ENCODE results near the gene ETS2.

The ETS2 gene

DNA sequence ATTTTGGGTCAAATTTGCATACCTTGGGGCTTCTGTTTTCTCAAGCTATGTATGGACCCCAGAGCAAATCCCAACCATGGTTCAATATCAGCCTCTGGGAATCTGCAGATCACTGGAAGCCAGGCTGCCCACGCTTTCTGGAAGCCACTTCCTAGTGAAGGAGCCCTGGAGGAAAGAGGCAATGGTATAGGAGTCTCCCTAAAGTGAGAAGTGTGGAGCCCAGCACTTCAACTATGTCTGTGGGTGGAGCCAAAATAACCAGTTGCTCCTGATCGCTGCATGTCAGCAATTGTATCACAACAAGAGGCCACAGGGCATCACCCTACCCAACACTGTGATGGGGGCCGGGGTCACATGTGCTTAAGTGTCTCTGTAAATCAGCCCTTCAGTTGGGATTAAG is 26.9 kb downstream of the ETS2 start:
- H3K4me3 ChIP-seq (ENCODE audit: low read length) = no peak overlapping the region
- WGBS = 95% methylated on average over 3 of the region's 3 CpGs
- H3K9ac ChIP-seq (ENCODE audit: low read depth, low read length) = no peak overlapping the region
- H3K36me3 ChIP-seq (ENCODE audit: insufficient read depth, low read length) = no peaks in the 10 kb centered on the region
- H3K27ac ChIP-seq (ENCODE audit: low read depth, low read length) = no peak overlapping the region
- no peaks in the 10 kb centered on the region for H3K4me1 ChIP-seq (ENCODE audit: insufficient read depth, low read length)
- H3K9me3 ChIP-seq (ENCODE audit: insufficient read depth, low read depth, low read length) = no peaks in the 10 kb centered on the region
- H3K27me3 ChIP-seq (ENCODE audit: insufficient read depth, low read length) = no peaks in the 10 kb centered on the region

DNA sequence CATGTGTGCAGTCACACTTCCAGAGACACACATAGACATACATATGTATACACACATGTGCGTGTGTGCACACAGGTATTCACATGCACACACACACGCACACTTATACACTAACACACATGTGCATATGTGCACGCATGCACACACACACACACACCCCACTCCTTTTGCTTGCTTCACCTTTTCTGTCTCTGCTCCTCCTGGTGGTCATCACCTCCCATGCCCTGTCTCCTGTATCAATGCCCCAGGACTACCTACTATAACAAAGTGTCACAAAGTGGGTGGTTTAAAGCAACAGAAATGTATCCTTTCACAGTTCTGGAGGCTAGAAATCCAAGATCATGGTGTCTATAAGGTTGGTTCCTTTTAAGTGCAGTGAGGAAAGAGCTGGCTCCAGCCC is 27.4 kb downstream of the ETS2 start:
- Histone ChIP-seq H3K27ac (ENCODE audit: low read depth, low read length) (no peak overlapping the region), H3K9ac (ENCODE audit: low read depth, low read length) (no peak overlapping the region), H3K4me1 (ENCODE audit: insufficient read depth, low read length) (no peaks in the 10 kb centered on the region), H3K9me3 (ENCODE audit: insufficient read depth, low read depth, low read length) (no peaks in the 10 kb centered on the region), H3K36me3 (ENCODE audit: insufficient read depth, low read length) (no peaks in the 10 kb centered on the region), H3K27me3 (ENCODE audit: insufficient read depth, low read length) (no peaks in the 10 kb centered on the region), H3K4me3 (ENCODE audit: low read length) (no peak overlapping the region)
- WGBS = 65% methylated on average over 3 of the region's 3 CpGs

DNA sequence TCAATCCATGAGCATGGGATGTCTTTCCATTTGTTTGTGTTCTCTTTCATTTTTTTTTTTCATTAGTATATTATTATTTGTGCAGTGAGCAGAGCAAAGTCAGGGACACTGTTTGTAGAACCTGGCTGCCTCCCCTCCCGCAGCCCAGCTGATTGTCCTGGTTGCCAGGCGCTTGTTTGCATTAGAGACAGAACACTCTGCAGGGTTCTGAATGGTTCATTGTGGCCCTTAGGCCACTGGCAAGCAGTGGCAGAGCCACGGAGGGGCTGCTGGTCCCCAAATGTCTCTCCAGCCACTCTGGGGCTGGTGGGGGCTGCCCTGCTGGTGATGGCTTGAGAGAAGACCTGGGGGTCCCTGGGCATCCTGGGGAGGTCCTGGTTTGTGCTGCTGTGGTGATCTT is 29.0 kb downstream of the ETS2 start:
- H3K9me3 ChIP-seq (ENCODE audit: insufficient read depth, low read depth, low read length) = no peaks in the 10 kb centered on the region
- WGBS = 86% methylated on average over 3 of the region's 3 CpGs
- no peak overlapping the region for H3K4me3 ChIP-seq (ENCODE audit: low read length)
- no peak overlapping the region for H3K27ac ChIP-seq (ENCODE audit: low read depth, low read length)
- H3K36me3 ChIP-seq (ENCODE audit: insufficient read depth, low read length) = no peaks in the 10 kb centered on the region
- no peaks in the 10 kb centered on the region for H3K27me3 ChIP-seq (ENCODE audit: insufficient read depth, low read length)
- no peak overlapping the region for H3K9ac ChIP-seq (ENCODE audit: low read depth, low read length)
- H3K4me1 ChIP-seq (ENCODE audit: insufficient read depth, low read length) = no peaks in the 10 kb centered on the region

DNA sequence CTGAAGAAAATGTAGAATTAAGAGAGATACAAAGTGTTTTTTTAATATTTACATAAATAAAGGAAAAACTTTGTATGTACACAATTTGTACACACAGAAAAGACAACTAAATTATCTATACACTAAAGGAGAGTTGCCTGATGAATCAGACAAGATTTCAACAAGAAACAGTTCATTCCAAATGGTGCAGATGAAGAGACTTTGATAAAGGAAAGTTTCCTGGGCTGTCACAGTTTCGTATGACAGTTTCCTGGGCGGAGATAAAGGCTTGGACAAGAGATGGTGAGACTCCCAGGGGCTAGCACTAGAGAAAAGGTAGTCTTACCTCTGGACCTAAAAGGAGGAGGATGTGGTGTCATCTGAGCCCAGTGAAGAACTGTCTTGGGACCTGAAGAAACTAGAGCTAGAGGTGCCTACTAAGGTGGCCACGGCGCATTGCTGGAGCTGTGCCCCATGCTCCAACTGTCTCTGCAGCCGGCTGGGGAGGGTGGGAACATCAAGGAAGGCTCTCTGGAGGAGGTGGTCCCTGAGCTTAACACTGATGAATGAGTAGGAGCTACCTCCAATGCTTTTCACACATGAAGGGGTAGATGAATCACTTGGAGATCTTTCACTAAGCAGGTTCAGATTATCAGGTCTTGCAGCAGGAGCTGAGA is 32.2 kb downstream of the ETS2 start:
- Histone ChIP-seq H3K9ac (ENCODE audit: low read depth, low read length) (no peak overlapping the region), H3K9me3 (ENCODE audit: insufficient read depth, low read depth, low read length) (no peaks in the 10 kb centered on the region), H3K4me1 (ENCODE audit: insufficient read depth, low read length) (no peaks in the 10 kb centered on the region), H3K36me3 (ENCODE audit: insufficient read depth, low read length) (no peaks in the 10 kb centered on the region), H3K4me3 (ENCODE audit: low read length) (no peak overlapping the region), H3K27me3 (ENCODE audit: insufficient read depth, low read length) (no peaks in the 10 kb centered on the region), H3K27ac (ENCODE audit: low read depth, low read length) (no peak overlapping the region)
- 74% methylated on average over 5 of the region's 5 CpGs for whole genome bisulfite sequencing

DNA sequence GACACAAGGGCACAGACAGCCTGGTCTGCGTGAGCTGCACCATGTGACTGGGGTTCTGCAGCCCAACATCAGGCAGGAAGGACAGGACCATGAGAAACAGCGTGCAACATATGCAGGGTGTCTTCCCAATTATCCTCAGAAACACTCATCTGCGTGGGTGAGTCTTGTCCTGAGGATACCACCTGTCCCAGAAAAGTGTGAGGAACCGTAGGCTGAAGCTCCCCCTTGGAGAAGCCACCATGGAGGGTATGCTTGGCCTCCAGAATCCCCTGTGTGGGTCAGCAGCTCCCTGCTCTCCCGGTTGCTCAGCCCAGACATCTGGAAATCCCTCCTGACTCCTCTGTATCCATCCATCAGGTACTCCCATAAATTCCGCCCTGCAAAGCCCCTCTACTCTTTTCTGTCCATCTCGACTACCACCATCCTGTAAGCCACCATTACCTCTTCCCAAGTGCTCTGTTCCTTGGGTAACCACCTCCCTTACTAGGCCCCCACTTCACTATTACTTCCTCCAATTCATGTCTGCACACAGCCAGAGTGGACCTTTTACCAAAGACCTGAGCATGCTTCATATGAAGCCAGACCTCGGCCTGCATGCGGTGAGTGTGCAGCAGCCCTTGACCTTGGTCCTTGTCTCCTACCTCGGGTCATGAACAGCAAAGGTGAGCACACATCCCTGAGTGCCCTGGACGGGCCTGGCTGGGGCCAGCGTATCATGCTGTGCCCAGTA is 33.0 kb downstream of the ETS2 start:
- no peaks in the 10 kb centered on the region for H3K9me3 ChIP-seq (ENCODE audit: insufficient read depth, low read depth, low read length)
- H3K36me3 ChIP-seq (ENCODE audit: insufficient read depth, low read length) = no peaks in the 10 kb centered on the region
- H3K4me3 ChIP-seq (ENCODE audit: low read length) = no peak overlapping the region
- H3K27me3 ChIP-seq (ENCODE audit: insufficient read depth, low read length) = no peaks in the 10 kb centered on the region
- H3K9ac ChIP-seq (ENCODE audit: low read depth, low read length) = no peak overlapping the region
- WGBS = 94% methylated on average over 12 of the region's 12 CpGs
- H3K4me1 ChIP-seq (ENCODE audit: insufficient read depth, low read length) = no peaks in the 10 kb centered on the region
- no peak overlapping the region for H3K27ac ChIP-seq (ENCODE audit: low read depth, low read length)

DNA sequence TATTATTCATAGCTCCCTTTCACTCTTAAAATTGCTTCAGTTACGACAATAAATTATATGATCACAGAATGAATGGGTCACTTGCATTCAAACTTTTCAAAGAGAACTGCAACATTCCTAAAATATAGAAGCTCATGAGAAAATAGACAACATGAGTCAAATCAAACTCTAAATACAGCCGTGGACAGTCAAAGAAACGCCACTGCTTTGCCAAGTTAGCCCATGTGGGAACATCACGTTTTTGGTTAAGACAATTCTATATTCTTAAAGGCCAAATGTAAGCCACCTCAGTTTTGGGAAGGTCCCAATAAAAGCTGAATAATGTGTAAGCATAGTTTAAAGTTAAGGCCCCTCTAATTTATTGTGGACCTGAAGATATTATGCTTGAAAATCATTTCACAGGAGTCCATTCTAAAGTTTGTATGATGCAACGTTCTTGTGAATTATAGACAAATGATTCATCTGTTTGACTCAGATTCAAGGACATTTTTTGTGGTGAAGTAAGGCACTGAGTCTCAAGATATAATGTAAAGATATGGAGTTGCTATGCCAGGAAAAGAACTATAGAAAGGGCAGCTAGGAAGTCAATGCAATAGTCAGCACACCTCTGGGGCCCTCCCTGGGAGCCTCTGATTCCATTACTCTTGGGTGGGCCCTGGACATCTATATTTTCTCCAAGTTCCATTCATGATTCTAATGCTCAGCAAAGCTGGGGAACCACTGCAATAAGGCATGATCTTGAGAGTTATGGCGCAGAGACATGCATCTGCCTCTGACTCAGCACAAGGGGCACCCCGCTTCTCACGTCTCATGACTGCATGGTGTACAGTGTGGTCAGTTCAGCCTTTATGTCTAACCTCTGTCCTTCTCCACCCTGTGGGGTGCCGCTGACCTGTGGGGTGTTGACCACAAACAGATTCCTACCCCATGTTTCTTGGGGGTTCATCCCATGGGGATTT is 33.9 kb downstream of the ETS2 start:
- Histone ChIP-seq H3K27me3 (ENCODE audit: insufficient read depth, low read length) (no peaks in the 10 kb centered on the region), H3K9ac (ENCODE audit: low read depth, low read length) (no peak overlapping the region), H3K27ac (ENCODE audit: low read depth, low read length) (no peak overlapping the region), H3K9me3 (ENCODE audit: insufficient read depth, low read depth, low read length) (no peaks in the 10 kb centered on the region), H3K36me3 (ENCODE audit: insufficient read depth, low read length) (no peaks in the 10 kb centered on the region), H3K4me1 (ENCODE audit: insufficient read depth, low read length) (no peaks in the 10 kb centered on the region), H3K4me3 (ENCODE audit: low read length) (no peak overlapping the region)
- 95% methylated on average over 9 of the region's 9 CpGs for WGBS

DNA sequence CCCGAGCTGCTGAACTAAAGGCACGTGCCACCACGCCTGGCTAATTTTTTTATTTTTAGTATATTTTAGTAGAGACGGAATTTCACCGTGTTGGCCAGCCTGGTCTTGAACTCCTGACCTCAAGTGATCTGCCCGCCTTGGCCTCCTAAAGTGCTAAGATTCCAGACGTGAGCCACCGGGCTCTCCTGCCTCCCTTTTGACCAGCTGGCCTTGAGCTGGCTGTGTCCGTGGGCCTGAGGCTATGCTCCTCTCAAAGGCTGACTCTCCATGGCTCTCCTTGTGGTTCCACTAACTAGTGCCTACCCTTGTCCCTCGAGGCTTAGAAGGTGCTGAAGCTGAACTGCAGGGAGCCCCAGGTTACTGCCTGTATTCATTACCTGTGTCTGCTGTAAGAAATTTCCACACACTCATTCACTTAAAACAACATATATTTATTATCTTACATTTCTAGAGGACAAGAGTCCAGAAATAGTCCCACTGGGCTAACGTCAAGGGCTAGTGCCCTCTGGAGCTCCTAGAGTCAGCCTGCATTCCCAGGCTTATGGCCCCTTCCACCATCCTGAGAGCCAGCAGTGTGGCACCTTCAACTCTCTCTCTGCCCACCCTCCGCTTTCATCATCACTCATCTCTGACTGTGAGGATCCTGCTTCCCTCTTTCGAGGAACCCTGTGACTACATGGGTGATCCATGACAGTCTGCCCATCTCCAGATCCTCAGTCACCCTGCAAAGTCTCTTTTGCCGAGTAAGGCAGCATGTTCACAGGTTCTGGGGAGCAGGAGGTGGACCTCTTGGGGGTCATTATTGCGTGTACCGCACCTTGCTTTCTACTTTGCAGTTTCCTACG is 34.9 kb downstream of the ETS2 start:
- no peak overlapping the region for H3K27ac ChIP-seq (ENCODE audit: low read depth, low read length)
- H3K9ac ChIP-seq (ENCODE audit: low read depth, low read length) = no peak overlapping the region
- H3K4me3 ChIP-seq (ENCODE audit: low read length) = no peak overlapping the region
- 96% methylated on average over 17 of the region's 17 CpGs for WGBS
- no peaks in the 10 kb centered on the region for H3K36me3 ChIP-seq (ENCODE audit: insufficient read depth, low read length)
- H3K27me3 ChIP-seq (ENCODE audit: insufficient read depth, low read length) = no peaks in the 10 kb centered on the region
- no peaks in the 10 kb centered on the region for H3K4me1 ChIP-seq (ENCODE audit: insufficient read depth, low read length)
- H3K9me3 ChIP-seq (ENCODE audit: insufficient read depth, low read depth, low read length) = no peaks in the 10 kb centered on the region

DNA sequence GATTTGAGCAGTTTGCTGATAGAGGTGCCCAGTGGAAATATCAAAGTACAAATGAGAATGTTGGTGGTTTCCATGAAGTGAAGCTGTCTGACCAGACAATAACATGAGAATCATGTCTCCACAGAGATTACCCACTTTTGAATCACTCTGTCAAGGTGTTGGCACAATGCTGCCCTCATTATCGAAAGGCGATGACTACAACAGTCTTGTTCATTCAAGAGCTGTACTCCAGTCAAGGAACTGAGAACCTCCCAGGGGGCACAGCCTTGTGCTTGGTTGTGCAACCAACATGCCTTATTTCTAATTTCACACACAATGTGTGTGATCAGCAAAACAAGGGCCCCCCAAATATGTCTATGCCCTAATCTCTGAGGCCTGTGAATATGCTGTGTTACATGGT is 35.7 kb downstream of the ETS2 start:
- Histone ChIP-seq H3K4me3 (ENCODE audit: low read length) (no peak overlapping the region), H3K9ac (ENCODE audit: low read depth, low read length) (no peak overlapping the region), H3K27ac (ENCODE audit: low read depth, low read length) (no peak overlapping the region), H3K36me3 (ENCODE audit: insufficient read depth, low read length) (no peaks in the 10 kb centered on the region), H3K4me1 (ENCODE audit: insufficient read depth, low read length) (no peaks in the 10 kb centered on the region), H3K9me3 (ENCODE audit: insufficient read depth, low read depth, low read length) (no peaks in the 10 kb centered on the region), H3K27me3 (ENCODE audit: insufficient read depth, low read length) (no peaks in the 10 kb centered on the region)
- 96% methylated on average over 2 of the region's 2 CpGs for WGBS

DNA sequence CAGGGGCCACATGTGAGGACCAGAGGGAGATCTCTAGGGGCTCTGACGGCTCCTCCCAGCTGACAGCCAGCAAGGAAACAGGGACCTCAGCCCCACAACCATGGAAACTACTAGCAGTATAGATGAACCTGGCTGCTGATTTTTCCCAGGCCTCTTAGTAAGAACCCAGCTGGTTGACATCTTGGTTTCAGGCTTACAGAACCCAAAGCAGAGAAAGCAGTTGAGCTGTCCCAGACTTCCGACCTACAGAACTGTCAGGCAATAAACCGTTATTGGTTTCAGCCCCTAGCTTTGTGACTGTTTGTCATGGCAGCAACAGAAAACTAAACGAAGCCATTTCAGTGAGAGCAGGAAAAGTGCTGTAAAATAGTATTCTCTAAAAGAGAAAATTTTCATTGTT is 36.4 kb downstream of the ETS2 start:
- Histone ChIP-seq H3K27me3 (ENCODE audit: insufficient read depth, low read length) (no peaks in the 10 kb centered on the region), H3K27ac (ENCODE audit: low read depth, low read length) (no peak overlapping the region), H3K4me1 (ENCODE audit: insufficient read depth, low read length) (0 out of 2 replicates have a peak, but pooled peaks cover 2% of the 10 kb centered on the region), H3K9ac (ENCODE audit: low read depth, low read length) (no peak overlapping the region), H3K4me3 (ENCODE audit: low read length) (no peak overlapping the region), H3K9me3 (ENCODE audit: insufficient read depth, low read depth, low read length) (no peaks in the 10 kb centered on the region), H3K36me3 (ENCODE audit: insufficient read depth, low read length) (no peaks in the 10 kb centered on the region)
- WGBS = 75% methylated on average over 4 of the region's 4 CpGs

DNA sequence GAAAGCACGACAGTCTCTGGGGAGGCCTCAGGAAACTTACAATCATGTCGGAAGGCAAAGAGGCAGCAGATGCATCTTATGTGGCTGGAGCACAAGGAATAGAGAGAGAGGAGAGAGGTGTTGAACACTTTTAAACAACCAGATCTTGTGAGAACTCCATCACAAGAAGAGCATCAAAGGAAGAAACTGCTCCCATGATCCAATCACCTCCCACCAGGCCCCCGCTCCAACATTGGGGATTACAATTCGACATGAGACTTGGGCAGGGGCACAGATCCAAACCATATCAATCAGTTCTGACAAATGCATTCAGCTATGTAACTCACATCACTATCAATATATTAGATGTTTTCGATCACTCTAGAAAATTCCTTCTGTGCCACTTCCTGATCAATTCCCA is 37.6 kb downstream of the ETS2 start:
- peaks cover 9% of the 10 kb centered on the region for H3K4me1 ChIP-seq (ENCODE audit: insufficient read depth, low read length)
- no peak overlapping the region for H3K4me3 ChIP-seq (ENCODE audit: low read length)
- no peak overlapping the region for H3K9ac ChIP-seq (ENCODE audit: low read depth, low read length)
- no peak overlapping the region for H3K27ac ChIP-seq (ENCODE audit: low read depth, low read length)
- H3K36me3 ChIP-seq (ENCODE audit: insufficient read depth, low read length) = no peaks in the 10 kb centered on the region
- no peaks in the 10 kb centered on the region for H3K9me3 ChIP-seq (ENCODE audit: insufficient read depth, low read depth, low read length)
- H3K27me3 ChIP-seq (ENCODE audit: insufficient read depth, low read length) = no peaks in the 10 kb centered on the region
- WGBS = 97% methylated on average over 5 of the region's 5 CpGs

Measured in HUES64 (cell line).